HG03060 (cell line): Measurements from ENCODE around the gene DIAPH1.
A peak's percentile ranks its signal among the peaks of the same experiment; 100 is the strongest.

Experiments used
- ATAC-seq: cut with Tn5 transposase; IDR thresholded peaks from one replicate; pipeline ENCODE4 v1.9.1; 2021; ENCODE audit warnings: low read depth, moderate number of reproducible peaks; ENCODE audit not compliant: unreplicated experiment

The DIAPH1 gene

DNA sequence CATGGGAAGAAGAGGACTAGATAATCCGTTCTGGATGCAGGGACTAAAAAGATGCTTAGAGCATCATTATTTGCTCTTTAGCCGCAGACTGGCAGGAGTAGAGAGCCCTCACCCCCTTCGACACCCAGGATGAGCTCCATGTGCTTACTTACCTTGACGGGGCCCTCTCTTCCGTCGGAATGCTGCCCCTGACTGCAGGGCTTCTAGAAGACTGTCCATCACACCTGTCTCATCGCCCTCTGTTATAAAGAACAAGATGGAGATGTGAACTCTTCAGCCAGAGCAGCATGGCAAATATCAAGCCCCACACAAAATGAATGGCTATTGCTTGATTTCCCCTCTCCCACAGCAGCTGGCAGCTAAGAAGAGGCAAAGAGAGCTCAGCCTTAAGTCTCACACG, 94.8 kb downstream of the DIAPH1 start:
- no peak for ATAC-seq

DNA sequence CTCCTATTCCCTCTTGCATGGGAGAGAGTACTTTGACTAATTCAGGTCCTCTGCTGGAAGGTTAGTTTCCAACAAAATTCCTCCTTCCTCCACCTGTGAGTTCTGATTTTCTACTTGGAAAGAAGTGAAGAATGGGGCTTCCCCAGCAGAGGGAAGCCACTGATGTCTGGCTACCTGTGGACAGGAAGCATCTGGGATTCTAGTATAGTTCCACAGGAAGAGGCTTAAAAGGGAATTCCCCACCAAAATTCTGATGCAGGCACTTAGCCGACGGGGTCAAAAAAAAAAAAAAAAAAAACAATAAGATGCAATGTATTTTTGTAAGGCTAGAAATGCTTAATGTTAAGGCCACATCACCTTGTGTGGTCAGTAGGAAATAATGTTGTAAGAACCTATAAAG, 96.5 kb downstream of the DIAPH1 start:
- no peak for ATAC-seq

DNA sequence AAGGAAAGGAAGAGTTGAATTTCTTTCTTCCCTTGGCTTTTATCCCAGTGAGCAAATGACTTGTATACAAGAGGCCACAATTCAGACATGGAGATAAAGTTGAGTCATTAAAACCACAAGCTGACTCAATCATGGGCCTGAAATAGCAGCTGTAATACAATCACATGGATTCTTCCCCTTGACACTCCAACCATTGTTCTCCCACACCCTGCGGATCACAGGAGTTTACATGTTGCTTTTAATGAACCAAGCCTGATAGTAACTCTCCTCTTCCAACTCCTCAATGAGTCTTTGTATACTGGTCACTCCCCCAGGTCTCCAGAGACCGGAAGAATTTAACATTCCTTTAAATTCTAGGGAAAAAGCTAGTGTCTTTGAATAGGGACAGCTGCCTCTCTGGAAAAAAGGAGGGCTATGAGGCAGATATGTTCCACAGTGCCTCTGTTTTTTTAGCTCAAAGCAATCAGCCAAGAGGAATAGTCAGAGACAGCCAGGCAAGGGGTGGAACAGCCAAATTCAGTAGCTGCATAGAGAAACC, 97.5 kb downstream of the DIAPH1 start:
- no peak for ATAC-seq

DNA sequence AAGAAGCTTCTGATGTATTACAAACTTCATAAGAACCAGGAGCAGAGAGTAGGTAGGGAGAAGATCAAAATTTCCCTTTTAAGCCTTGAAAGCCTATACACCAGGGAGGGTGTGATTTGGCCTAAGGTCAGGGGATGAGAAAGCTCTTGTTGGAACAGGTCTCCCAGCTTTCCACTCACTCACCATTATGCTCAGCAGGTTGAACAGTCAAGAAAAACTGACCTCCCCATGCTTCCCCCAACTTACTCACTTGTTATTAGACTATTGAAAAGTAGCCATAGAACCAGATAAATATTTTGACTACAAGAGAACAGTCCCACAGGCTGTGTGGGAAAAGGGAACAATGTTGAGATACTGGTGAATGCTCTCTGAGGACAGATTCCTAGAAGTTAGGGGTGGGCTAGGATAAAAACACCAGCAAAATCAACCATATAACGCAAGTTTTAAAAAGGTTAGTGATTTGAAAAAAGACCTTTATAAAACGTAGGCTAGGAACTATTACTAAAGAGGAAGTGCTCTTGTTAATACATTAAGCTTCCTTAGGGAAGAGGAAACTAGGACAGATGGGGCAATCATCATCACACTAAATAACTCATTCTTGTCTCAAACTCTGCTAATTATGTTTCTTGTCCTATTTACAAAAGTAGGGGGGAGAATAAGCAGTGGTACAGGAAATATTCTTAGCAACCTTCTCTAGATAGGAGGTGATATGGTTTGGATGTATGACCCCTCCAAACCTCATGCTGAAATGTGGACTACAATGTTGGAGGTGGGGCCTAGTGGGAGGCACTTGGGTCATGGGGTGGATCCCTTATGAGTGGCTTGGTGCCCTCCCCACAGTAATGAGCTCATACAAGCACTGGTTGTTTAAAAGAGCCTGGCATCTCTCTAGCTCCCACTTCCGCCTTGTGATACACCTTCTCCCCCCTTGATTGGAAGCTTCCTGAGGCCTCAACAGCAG, 98.9 kb downstream of the DIAPH1 start:
- ATAC-seq = no peak

DNA sequence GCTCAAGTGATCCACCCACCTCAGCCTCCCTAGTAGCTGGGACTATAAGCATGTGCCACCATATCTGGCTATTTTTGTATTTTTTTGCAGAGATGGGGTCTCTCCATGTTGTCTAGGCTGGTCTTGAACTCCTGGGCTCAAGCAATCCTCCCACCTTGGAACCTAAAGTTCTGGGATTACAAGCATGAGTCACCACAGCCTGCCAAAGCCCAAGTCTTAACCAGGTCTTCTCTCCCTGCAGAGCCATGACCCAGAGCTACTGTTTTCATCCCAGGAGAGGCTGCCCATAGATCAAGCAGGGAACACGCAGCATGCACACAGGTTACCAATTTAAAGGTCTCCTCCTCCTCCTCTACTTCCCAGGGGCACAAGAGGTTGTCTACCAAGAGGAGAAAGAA, 100.2 kb downstream of the DIAPH1 start:
- ATAC-seq = no peak

DNA sequence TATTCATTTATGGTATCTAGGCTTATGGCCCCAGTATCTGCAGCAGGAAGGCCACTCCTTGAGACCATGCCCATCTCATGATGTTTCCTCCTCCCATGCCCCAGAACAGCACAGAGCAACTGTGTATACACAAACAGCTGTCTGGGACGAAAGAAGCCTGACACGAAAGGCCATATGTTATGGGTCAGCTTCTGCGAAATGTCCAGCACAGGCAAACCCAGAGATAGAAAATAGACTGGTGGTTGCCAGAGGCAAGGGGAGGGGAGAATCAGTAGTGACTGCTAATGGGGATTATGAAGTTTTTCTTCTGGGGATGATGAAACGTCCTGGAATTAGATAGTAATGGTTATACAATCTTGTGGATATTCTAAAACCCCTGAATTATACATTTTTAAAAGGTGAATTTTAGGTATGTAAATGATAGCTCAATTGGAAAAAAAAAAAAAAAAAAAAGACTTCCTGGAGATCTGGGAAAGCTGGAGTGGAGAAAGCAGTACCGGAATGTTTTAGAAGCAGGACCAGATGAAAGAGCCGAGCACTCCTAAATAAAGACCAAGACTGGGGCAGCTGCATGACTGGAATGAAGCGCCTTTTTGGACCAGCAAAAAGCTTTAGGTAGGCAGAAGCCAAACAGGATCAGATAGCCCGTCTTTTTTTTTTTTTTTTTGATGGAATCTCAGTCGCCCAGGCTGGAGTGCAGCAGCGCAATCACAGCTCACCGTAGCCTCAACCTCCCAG, 100.8 kb downstream of the DIAPH1 start:
- ATAC-seq = no peak

DNA sequence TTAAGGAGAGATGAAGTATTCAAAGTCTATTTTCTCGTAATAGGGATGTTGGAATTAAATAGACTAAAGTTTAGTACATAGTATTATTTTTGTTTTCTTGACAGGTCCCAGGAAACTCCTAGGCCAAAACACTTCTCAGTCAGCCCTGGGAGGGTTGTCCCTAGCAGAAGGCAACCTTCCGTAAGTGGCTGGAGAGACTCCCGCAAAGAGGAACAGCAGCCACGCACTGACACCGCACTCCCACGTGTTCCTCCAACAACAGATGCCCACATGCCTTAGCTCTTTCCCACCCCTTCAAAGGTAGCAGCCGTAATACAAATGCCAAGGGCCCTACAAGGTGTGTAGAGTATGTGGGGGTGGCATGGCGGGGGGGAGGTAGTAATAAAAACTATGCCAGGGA, 101.5 kb downstream of the DIAPH1 start:
- ATAC-seq = no peak

DNA sequence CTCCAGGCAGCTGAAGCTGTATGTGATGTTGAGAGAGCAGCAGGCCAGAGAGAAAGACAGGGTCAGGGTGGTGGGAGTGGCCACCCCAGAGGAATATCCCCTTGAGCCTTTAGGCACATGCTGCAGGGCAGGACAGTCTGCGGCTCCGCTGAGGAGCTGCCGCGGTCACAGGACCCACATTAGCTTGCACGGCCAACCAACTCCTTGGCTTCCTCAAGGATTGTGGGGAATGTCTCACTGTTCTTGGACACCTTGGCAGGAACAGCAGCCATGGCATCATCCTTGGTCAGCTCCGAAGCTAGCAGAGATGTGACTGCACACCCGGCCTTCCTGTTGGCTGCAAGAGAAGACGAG, 102.2 kb downstream of the DIAPH1 start:
- no peak for ATAC-seq

DNA sequence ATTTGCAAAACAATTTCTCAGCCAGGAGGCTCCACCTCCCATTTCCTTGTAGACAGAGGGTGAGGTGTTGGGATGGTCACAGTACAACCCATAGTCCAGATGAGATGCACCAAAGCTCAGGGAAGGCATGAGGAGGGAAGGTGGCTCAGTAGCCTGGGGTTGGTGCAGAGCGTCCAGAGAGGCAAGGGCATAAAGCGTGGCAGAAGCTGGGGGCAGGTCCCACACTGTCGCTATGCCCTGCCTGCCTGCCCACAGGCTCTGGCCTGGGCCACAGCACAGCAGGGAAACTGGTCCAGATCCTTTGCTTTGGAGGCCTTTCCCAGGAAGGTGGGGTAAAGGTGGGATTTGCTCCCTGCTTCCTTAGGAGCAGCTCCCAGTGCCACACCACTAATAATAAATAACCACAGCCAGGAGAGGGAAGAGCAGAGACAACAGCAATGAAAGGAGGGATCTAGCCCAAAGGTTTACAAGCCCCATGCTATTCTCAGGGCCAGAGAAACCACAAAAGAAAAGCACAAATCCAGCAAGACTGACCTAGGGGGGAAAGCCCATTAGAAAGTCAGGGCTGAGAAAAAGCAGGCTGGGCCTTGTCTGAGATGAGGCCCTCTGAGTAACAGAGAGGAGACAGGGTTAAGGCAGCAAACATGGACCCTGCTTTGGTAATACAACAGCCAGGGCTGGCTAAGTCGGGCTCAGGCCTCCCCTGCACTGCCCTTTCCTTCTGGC, 102.7 kb downstream of the DIAPH1 start:
- ATAC-seq = no peak

DNA sequence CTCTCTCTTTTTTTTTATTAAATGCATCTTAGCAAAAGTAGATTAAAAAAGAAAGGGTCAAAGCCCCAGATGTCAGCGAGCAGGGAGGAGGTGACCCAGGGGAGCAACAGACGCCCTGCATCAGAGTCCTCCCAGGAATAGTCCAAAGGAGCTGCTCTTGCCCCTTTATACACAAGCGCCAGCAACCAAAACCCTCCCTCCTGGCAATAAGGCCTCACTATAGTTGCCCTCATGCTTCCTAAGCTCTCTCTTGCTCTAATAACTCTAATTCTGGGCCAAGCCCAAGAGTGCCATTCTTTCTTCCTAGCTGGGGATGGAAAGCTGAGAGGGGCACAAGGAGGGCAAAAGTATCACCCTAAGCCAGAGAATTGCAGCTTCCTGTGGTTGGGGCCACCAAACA, 103.7 kb downstream of the DIAPH1 start:
- no peak for ATAC-seq

DNA sequence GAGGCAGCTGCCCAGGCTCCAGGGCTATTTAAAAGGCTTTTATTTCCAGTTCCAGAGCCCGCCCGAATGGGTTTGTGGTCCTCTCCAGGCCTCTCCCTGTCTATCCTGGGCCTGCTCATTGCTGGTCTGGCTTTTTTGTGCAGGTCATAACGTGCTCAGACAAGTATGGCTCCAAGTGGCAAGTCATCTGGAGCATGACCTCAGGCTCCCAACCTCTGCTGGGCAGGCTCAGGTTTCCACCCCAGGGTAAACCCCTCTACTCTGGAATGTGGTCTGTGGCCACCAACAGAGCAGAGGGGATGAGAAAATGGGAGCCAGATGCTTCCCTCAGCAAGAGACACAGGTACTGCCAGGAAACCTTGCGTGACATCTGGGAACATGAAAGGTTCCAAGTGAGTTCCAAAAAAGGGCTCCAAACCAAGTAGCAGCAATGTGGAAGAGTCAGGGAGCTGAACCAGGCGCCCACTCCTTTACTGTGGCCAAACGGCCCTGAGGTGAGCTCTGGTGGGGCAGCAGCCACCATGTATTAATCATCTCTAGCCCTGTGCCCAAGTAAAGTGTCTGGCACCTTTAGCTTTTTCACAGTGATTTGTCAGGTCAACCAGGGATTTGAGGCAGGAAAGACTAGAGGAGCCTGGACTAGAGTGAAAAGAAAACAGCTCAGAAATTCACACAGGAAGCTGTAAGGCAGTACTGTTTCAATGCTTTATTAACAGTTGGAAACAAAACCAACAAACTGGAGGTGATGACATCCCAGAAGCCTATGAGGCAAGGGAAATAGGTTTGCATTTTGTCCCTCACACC, 104.3 kb downstream of the DIAPH1 start:
- ATAC-seq = no peak

DNA sequence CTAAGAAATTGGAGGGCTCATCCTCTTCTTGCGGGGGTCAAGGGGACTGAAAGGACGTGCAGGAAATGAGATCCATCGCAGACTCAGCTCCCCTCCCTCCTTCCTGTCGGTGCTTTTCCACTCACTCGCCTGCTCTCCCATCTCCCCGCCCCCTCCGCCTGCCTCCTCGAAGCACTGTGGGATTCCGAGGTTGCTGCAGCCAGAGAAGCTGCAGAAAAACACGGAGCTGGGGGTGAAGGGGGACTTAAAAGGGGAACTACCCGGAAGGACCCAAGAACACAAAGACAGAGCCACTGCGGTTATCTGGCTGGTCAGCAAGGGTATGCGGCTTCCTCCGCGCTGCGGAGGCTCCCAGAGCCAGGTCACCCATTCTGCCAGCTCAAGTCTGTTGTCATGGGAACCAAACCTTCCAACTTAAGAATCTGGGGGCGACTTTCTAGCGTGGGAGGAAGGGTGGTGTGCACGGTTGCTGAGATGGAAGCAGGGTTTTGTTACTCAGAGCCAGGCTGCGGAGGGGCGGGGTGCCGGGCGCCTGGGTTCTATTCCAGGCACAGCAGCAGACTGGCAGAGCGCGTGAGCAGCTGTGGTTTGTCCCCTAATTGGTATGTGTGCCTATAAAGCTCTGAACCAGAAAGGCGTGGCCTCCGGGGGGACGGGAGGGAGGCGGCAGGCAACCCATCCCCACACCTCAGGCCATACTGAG, 105.0 kb downstream of the DIAPH1 start:
- peak; percentile 33 for ATAC-seq

DNA sequence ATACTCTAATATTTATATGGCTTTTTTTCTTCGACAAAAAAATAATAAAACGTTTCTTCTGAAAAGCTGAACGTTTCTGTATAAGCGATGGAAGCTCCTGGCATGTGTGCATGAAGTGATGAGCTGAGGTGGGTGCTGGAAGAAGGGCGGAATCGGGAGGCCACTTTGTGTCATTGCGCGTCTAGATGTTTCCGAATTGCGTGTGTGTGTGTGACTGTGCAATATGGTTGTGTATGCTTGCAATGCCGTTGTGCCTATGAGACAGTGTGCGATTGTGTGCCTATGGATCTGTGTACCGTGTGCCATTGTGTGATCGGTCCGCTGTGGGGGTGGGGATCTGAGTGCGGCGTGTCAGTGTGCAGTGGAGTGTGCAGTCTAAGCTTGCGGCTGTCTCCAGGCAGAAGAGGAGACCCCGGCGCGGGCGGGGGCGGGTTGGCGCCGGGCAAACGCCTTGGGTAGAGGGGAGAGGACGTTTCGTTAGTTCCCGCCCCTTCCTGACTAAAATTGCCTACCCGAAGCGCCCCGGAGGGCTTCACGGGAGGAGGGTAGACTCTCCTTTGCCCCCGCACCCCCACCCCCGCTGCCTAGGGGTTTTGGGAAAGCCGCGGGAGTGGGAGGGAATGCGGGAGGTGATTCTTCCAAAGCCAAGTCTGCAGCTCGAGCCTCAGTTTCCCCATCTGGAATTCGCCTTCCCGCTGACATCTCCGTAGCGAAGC, 105.7 kb downstream of the DIAPH1 start:
- ATAC-seq = no peak

DNA sequence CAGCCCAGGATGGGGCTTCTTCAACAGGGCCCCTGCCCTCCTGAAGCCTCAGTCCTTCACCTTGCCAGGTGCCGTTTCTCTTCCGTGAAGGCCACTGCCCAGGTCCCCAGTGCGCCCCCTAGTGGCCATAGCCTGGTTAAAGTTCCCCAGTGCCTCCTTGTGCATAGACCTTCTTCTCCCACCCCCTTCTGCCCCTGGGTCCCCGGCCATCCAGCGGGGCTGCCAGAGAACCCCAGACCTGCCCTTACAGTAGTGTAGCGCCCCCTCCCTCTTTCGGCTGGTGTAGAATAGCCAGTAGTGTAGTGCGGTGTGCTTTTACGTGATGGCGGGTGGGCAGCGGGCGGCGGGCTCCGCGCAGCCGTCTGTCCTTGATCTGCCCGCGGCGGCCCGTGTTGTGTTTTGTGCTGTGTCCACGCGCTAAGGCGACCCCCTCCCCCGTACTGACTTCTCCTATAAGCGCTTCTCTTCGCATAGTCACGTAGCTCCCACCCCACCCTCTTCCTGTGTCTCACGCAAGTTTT, 106.3 kb downstream of the DIAPH1 start:
- no peak for ATAC-seq

DNA sequence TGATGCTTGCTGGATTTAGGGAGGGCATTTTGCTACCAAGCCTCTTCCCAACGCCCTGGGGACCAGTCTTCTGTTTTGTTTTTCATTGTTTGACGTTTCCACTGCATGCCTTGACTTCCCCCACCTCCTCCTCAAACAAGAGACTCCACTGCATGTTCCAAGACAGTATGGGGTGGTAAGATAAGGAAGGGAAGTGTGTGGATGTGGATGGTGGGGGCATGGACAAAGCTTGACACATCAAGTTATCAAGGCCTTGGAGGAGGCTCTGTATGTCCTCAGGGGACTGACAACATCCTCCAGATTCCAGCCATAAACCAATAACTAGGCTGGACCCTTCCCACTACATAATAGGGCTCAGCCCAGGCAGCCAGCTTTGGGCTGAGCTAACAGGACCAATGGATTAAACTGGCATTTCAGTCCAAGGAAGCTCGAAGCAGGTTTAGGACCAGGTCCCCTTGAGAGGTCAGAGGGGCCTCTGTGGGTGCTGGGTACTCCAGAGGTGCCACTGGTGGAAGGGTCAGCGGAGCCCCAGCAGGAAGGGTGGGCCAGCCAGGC, 107.0 kb downstream of the DIAPH1 start:
- ATAC-seq = no peak

DNA sequence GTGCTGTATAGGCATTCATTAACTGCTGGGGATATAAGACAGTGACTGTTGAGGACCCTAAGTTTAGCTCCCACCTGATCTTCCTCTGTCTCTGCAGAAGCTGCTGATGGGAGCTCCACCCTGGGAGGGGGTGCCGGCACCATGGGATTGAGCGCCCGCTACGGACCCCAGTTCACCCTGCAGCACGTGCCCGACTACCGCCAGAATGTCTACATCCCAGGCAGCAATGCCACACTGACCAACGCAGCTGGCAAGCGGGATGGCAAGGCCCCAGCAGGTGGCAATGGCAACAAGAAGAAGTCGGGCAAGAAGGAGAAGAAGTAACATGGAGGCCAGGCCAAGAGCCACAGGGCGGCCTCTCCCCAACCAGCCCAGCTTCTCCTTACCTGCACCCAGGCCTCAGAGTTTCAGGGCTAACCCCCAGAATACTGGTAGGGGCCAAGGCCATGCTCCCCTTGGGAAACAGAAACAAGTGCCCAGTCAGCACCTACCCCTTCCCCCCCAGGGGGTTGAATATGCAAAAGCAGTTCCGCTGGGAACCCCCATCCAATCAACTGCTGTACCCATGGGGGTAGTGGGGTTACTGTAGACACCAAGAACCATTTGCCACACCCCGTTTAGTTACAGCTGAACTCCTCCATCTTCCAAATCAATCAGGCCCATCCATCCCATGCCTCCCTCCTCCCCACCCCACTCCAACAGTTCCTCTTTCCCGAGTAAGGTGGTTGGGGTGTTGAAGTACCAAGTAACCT, 107.8 kb downstream of the DIAPH1 start:
- ATAC-seq = peak; percentile 37

DNA sequence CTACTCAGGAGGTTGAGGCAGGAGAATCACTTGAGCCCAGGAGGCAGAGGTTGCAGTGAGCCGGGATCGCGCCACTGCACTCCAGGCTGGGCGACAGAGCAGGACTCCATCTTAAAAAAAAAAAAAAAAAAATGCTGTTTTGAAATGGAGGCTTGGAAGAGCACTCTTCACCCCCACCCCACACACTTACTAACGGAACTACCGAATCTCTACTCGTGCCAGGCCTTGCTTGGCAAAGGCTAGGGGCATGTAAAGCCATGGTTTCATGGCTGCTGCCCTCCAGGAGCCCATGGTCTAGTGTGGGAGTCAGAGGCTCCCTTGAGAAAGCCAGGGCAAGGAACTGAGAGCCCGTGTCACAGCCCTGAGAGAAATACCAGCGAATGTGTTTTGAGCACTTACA, 108.6 kb downstream of the DIAPH1 start:
- ATAC-seq = no peak
